ENCODE measurements around the gene RHOA.
A peak's percentile ranks its signal among the peaks of the same experiment; 100 is the strongest.
"Not testable (repeated sequence)": the region's sequence is repeated elsewhere in the genome, so short reads cannot be mapped to it uniquely, and the experiment has no call there.

RHOA gene

GRCh38 chr3:49362561-49362960 lies 49.2 kb downstream of the RHOA start:
- DNase-seq (ENCODE audit: low read depth, low spot score) = no peak

GRCh38 chr3:49359623-49360022 lies 52.2 kb downstream of the RHOA start:
- no peak for DNase-seq (ENCODE audit: low read depth, low spot score)

GRCh38 chr3:49358884-49359225 lies 52.9 kb downstream of the RHOA start:
- no peak for DNase-seq (ENCODE audit: low read depth, low spot score)

GRCh38 chr3:49358217-49358883 lies 53.4 kb downstream of the RHOA start, which contains the start of gene GPX1:
Gene GPX1, minus strand, starts transcription at chr3:49358353. Its CDS starts 75 bp downstream, at chr3:49358278.
- DNase-seq (ENCODE audit: low read depth, low spot score) = peak; percentile 84

GRCh38 chr3:49357443-49358216 lies 54.1 kb downstream of the RHOA start:
- DNase-seq (ENCODE audit: low read depth, low spot score) = not testable (repeated sequence)

GRCh38 chr3:49357095-49357442 lies 54.7 kb downstream of the RHOA start:
- not testable (repeated sequence) for DNase-seq (ENCODE audit: low read depth, low spot score)

GRCh38 chr3:49352890-49353421 lies 58.8 kb downstream of the RHOA start:
- DNase-seq (ENCODE audit: low read depth, low spot score) = no peak

GRCh38 chr3:49352281-49352680 lies 59.5 kb downstream of the RHOA start:
- no peak for DNase-seq (ENCODE audit: low read depth, low spot score)

- DNase-seq (ENCODE audit: low read depth, low spot score) = no peak
These were observed 60.2 kb downstream of the RHOA start for GRCh38 chr3:49351521-49352011.

GRCh38 chr3:49349348-49350114 lies 62.2 kb downstream of the RHOA start:
- no peak for DNase-seq (ENCODE audit: low read depth, low spot score)

- not testable (repeated sequence) for DNase-seq (ENCODE audit: low read depth, low spot score)
These were observed 63.4 kb downstream of the RHOA start for GRCh38 chr3:49348361-49348760.

GRCh38 chr3:49346797-49347251 lies 65.0 kb downstream of the RHOA start:
- DNase-seq (ENCODE audit: low read depth, low spot score) = no peak

GRCh38 chr3:49343163-49343562 lies 68.6 kb downstream of the RHOA start:
- DNase-seq (ENCODE audit: low read depth, low spot score) = no peak

GRCh38 chr3:49341996-49342395 lies 69.8 kb downstream of the RHOA start:
- no peak for DNase-seq (ENCODE audit: low read depth, low spot score)

- peak; percentile 65 for DNase-seq (ENCODE audit: low read depth, low spot score)
These were observed 71.6 kb downstream of the RHOA start, which contains the start of gene USP4 for GRCh38 chr3:49339941-49340800. Gene USP4, minus strand, starts transcription at chr3:49340053. Its CDS starts 29 bp downstream, at chr3:49340024.

- peak; percentile 23 for DNase-seq (ENCODE audit: low read depth, low spot score)
These were observed 72.2 kb downstream of the RHOA start for GRCh38 chr3:49339581-49339940.

GRCh38 chr3:49333916-49334633 lies 77.7 kb downstream of the RHOA start:
- no peak for DNase-seq (ENCODE audit: low read depth, low spot score)

- no peak for DNase-seq (ENCODE audit: low read depth, low spot score)
These were observed 78.7 kb downstream of the RHOA start for GRCh38 chr3:49333091-49333490.

GRCh38 chr3:49329186-49329585 lies 82.6 kb downstream of the RHOA start:
- no peak for DNase-seq (ENCODE audit: low read depth, low spot score)

GRCh38 chr3:49328350-49328749 lies 83.4 kb downstream of the RHOA start:
- not testable (repeated sequence) for DNase-seq (ENCODE audit: low read depth, low spot score)

All from iPS DF 19.7 (cell line).